Stimulated activated CD4-positive, alpha-beta T cell treated with anti-CD3 and anti-CD28 coated beads, Interleukin-4, amount 100 ng/mL, for 48 hours (primary cell): ENCODE data around the gene KRT12.
"Not testable (repeated sequence)": the region's sequence is repeated elsewhere in the genome, so short reads cannot be mapped to it uniquely, and the experiment has no call there.

Experiments
- DNase-seq, 2 donors: peaks; one replicate each; pipeline ENCODE4 v3.0.0-alpha.2; 2020; ENCODE audit warnings: low read depth in 2 of 2

The KRT12 gene

DNA sequence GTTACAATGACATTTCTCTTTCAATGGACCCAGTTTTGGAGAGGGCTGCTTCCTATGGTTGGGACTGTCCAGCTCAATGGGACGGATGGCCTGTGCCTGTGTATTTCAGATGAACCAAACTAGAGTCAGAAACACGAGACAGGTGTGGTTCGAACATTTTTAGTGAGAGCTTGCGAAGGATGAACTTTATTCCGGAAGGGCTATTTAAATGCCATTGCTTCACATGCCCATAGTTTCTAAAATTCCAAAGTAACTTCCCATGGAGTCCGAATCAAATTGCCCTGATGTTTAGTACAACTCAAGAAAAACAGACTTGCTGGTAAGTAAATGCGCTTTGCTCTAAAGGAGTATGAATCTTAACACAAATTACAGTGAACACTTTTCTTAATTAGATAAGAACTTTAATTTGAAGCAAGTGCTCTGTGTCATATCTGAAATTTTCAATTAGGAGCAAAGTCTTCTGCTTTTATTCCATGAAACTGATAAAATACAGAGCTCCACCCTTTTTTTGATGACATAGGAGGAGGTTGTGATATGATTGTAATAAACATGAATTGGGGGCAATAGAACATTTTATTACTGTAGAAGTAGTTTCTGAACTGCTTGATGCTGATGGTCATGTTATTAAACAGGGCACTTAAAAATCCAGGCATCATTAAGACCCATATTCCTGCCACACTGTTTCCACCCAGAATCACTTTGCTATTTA is 16.8 kb upstream of the KRT12 start:
- no peak for DNase-seq

DNA sequence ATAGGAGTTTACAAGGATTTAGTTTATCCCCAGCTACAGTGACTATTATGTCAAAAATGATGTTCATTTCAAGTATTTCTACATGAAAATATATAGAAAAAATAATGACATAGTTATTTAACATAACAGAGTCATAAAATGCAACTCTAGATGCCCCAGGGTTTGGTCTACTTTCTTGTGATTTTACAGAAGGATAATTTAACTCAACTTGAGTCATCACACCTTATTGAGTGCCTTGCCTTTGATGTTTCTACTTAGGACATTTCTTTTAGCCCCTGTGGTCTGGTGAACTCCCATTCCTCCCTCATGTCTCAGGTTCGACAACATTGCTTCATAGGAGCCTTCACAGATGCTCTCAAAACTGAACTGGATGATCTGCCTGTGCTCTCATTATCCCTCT is 16.0 kb upstream of the KRT12 start:
- DNase-seq, result no peak

DNA sequence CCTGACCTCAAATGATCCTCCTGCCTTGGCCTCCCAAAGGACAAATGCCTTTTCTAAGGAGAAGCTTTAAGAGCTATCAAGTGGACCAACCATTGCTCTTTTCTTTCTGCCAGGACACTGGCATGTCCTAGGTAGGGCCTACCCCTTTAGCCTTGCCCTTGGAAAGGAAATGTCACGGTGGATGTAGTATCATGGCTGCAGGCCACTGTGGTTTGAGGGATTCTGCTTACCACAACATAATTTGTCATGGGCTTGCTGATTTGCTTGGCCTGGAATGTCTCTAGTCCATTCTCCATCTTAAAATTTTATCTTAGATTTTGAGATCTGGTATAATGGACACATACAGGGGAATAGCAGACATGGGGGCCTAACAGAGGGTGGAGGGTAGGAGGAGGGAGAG is 12.0 kb upstream of the KRT12 start:
- no peak for DNase-seq

DNA sequence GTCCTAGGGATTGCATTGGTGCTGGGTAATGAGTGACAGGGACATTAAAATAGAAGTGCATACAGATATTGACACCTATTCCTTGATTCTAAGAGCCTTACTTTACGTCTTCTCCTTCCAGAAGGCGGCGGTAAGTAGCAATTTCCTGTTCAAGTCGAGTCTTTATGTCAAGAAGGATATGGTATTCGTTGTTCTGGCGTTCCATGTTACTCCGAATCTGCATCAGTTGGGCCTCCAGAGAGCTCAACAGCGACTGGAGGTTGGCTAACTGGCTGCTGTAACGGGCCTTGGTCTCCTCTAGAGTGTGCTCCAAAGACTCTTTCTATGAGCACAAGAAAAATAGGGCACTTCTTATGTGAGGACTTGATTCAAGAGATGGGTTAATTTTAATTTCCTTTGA is 11.0 kb upstream of the KRT12 start:
- no peak for DNase-seq

DNA sequence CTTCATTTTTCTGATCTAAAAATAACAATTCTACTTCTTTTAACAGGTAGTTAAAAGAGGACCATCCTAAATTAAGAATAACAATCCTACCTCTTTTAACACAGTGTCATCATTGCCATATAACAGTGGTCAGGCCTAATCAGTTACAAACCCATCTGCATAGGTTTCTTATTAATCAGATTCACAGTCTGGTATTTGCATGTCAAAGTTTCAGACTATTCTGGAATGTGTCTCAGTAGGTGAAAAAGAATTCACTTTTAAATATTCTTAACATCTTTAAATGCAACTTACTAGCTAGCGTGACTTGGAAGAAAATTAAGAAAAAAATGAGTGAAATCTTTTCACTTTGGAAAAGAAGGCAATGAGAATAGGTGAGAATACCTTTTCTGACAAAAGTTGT is 6.8 kb upstream of the KRT12 start:
- no peak for DNase-seq

DNA sequence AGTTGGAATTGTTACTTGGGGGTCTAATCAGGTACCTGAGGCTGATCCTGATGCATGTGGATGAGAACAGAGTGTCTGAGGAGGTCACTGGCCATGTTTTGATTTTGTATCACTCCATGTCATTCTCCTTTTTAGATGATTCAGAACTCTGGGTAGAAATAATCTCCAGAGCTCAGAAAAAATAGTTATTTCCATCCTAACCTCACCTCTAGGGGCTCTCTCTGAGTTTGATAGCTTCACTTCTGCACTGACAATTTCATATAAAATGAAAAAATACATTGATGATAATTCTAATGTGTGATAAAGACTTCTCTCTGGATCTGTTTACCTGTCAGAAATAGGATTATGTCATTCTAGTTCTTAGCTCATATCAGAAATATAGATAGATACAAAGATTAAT is 6.2 kb upstream of the KRT12 start:
- DNase-seq, result no peak

DNA sequence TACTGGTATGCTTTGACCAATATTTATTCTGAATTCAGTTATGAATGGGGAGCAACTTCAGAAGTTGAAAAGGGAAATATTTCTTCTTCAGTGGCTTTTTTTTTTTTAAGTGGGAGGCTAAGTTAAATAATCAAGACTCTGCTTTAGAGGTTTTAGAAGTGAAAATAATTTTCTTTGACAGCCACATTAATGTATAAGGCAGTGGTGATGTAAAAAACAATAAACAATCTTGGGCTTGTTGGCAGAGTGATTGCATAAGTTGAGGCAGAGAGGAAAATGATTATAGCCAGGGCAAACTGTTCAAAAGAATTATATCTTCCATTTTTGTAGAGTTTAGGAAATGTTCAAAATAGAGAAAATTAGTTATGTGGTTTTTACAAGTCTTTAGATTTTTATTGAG is 5.4 kb upstream of the KRT12 start:
- no peak for DNase-seq

DNA sequence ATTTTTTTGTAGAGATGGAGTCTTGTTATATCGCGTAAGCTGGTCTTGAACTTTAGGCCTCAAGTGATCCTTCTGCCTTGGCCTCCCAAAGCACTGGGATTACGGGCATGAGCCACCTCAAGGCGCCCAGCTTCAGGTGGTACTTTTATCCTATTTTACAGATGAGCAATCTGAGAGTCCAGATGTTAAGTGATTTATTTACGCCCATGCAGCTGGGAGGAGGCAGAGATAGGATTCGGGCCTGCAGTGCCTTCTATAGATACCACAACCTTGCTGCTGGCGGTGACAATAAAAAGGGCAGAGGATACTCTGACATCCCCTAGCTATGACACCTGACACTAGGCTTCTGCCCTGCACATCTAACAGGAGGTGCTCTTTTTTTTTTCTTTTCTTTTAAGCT is 4.3 kb upstream of the KRT12 start:
- no peak for DNase-seq

DNA sequence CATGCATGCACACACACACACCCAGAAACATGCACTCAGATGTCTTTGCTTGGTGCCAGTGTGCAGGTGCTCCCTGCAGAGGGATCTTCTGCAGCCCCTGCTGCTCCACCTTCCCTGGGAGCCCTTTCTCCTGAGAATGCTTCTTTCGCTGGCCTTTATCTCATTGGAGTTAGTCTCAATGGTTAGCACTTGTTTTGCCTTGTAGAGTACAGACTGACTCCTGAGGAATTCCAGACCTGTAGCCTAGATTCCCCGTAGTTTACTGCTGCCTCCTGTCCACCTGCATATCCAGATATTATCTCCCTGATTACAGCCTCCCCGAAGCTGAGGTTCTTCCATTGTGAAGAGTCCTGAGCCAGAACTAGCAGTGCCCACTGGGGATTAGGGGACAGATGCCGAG is 3.1 kb upstream of the KRT12 start:
- no peak for DNase-seq

DNA sequence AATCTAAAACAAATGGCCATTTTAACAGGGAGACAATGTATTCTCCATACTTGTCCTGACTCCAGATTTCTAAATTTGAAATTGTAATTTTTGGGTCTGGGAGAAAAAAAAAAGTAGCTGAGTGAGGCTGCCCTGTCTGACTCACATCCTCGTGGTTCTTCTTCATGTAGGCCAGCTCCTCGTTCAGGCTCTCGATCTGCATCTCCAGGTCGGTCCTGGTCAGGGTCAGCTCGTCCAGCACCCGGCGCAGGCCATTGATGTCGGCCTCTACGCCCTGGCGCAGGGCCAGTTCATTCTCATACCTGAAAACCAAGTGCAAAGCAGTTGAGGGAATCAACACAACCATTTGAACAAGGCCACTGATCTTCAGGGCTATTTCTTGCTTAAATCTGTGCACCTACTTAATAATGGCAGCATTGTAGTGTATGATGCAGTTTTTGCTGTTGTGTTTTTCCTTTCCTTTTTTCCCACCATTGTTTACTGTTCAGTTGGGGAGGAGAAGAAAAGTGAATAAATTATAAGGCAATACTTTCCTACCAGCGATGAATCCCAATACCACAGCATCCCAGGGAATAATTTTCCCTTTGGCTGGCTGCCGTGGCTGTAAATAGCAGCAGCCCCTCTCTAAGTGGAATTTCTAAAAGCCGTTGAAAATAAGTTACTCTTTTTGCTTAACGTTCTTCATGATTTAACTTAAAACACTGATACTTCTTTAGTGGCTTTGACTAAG is 2.2 kb downstream of the KRT12 start:
- DNase-seq, result no peak

DNA sequence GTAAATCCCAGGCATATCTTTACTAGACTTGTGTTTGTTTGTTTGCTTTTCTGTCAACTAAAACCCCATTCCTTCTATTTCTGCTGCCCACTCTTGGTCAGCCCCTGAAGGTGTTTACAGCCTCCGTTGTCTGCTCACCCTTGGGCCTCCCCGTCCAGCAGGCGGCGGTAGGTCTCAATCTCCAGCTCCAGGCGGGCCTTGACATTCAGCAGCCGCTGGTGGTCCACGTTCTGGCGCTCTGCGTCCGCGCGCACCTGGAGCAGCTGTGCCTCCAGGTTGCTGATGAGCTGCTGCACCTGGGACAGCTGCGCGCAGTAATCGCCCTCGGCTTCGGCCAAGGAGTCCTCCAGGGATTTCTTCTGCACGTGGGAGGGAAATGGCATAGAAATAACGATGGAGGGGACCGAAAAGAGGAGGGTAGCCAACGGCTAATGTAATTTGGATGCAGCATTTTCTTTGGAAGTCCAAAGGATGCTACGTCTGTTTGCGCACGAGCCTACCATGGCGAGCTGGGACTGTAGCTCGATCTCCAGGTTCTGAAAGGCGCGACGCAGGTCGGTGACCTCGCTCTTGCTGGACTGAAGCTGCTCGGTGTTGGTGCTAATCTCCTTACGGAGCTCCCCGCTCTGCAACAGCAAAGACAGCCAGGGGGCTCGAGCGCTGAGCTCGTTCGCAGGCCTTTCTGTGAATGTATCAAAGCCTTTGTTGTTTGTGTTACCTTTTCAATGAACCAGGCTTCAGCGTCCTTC is 3.9 kb downstream of the KRT12 start:
- no peak for DNase-seq

DNA sequence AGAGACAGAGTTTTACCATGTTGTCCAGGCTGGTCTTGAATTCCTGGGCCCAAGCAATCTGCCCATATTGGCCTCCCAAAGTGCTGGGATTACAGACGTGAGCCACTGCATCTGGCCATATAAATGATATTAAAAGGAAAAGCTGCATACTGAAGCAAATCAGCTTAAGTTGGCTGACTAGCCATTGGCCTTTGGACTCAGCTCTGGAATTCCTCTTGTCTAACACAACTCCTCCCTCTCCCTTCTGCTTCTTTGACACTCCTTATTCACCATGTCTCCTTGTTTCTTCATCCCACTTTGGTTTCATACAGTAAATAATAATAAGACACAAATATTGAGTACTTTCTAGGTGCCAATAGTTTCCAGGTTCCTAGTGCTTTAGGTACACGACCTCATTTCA is 7.5 kb downstream of the KRT12 start:
- DNase-seq, result no peak

DNA sequence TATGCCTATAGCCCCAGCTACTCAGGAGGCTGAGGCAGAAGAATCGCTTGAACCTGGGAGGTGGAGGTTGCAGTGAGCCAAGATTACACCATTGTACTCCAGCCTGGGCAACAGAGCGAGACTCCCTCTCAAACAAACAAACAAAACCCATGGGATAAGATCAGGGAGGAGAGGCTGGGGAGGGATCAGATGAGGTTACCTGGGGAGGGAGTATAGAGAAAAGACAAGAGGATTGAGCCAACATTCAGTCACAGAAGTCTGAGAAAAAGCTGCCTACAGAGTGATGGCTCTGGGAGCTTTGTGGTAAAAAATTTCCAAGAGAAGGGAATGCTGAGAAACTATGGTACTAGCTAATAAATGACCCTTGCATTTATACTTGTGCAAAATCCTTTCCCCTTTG is 8.4 kb downstream of the KRT12 start:
- DNase-seq, result not testable (repeated sequence)

DNA sequence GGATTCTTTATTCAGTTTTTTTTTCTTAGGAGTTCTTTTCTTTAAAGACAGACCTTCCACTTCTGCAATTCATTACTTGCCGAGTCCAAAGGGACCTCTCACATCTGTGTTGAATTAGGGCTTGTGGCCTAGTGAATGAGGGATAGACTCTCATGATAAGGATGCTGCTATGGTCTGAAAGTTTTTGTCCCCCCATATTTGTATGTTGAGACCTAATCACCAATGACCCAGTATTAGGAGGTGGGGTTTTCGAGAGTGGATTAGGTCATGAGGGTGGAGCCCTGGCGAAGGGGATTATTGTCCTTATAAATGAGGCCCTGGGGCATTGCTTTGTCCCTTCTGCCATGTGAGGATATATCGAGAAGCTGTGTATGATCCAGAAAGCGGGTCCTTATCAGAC is 9.5 kb downstream of the KRT12 start:
- DNase-seq, result no peak

DNA sequence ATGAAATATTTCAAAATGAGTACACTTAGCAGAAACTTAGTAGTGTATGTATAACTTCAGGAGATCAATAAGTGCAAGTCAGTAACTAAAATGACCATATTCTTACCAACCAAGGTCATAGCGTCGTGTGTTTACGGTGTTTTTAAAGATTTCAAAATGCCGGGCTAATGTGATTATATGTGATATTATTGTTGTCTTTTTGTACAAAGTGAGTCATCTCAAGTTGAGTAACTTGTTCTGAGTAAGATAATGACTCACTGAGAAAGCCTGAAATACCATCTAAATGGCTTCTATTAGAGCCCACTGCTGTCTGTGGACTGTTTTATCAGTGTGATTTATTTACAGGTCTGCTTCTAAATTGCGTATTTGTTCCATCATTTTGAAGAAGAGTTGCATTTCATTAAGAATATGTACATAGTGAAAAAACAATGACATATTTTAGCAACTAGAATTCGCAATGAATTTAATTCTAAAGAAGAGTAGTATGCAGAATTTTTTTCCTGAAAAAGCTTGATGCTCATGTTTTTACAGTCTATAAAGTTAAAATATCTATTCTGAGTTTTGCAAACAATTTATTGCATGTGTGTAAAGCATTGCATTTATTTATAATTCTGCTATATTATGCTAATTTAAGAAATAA is 12.7 kb downstream of the KRT12 start:
- no peak for DNase-seq

DNA sequence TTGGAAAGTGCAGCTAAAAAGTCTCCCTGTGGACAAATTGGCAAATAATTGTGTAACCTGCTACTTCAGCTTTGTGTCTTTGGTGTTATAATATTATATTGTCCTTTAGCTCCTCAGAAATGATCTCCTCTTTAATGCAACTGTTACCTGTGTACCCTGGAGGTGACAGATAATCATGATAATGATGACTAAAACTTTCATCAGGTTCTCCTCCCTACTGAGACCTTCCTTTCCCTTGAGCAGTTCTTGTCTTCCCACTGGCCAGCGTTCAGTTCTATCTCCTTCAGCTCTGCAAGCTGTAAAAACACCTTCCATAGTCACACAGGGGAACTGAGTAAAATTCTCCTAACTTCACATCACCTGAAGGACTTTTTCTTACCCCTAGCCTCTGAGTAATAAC is 14.7 kb downstream of the KRT12 start:
- DNase-seq, result no peak

DNA sequence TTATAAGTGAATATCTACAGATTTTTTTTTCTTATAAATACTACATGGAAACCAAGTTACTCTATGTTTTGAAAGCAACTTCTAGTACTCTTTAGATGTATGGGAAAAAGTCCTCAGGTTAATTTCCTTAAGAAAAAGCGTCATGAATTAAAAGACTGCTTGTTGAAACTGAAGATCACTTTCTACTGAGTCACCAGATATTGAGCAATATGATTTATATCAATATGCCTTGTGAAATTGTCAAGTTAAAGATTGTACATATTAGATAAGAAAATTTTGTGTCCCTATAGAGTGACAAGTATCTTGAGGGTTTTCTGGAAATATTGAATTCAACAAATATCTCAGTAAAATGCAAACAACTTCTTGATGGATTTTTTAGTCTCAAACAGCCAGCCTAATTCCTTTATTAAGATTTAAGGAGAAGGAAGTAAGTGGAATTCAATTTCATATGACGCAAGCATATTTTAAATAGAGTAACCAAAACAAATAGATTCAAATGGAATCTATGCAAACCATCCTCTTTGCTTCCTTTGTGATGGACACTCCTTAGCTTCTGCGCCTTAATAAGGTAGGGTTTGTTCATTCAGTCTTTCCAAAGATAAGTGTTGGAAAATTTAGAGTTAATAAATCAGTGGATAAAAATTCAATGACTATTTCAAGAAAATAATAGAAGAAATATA is 16.6 kb downstream of the KRT12 start:
- no peak for DNase-seq

DNA sequence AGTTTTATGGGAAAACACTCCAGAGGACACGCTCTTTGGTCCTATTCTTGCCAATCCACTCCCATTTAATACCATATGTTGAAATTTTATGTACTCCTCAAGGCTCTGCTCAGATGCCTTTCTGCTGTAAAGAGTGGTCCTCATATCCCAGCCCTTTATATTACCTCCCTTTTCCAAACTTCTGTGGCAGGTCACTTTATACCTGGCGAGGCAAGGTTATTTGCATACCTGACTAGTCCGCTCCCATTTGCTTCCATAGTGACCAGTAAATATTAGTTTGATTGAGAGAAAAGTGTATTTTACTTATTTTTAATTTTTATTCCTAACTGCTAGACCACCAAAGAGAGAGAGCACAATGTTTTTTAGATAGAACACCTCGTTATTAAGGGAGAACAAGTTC is 17.3 kb downstream of the KRT12 start:
- DNase-seq, result no peak

DNA sequence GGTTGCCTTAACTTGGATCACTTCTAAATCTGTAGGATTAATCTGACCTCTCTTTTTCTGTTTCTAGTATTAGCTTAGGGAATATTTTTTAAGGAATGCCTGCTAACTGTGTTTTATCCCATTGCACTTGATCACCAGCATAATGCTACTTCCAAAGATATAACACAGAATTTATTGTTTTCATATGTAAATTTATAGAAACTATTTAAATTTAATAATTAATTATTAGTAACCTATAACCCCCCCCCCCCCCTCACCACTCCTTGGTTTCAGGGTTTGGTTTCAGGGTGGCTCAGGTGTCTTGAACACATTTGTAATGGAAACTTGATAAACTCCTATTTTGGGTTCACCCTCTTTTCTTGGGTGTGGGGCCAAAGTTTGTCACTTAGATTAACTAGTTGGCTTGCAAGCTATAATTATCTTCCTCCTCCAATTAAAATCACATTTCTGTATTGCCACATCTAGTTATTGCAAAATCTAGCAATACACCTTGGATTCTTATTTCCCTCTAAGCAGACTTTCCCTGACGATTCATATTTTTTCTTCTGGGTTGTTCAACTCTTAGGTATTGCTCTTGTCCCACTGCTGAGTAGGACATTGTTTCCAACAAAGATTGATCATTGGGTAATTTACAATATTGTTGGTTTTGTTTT is 18.3 kb downstream of the KRT12 start:
- no peak for DNase-seq

DNA sequence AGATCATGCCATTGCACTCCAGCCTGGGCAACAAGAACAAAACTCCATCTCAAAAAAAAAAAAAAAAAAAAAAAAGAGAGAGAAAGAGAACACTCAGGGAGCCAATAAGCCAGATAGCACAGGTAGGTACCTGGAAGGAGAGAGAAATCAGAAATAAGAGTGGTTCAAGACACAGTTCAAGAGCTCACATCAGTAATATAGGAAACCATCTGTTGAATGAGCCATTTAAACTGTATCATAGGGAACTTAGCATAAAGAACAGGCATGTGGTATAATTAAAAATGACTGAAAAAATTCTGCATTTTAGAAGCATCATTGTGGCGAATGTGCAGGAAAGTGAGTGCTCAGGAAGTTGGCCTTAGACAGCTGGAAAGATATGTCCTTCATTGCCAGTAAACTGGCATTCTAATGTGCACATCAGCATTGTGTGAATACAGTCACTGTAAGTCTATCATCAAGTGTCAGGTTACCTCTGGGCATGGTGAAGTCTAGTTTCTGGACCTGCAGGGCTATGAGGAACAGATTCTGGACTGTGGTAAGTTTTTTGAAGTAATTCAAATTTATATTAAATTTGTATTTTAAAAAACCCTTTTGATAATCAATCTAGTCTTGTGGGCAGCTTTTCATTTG is 20.4 kb downstream of the KRT12 start:
- no peak for DNase-seq

DNA sequence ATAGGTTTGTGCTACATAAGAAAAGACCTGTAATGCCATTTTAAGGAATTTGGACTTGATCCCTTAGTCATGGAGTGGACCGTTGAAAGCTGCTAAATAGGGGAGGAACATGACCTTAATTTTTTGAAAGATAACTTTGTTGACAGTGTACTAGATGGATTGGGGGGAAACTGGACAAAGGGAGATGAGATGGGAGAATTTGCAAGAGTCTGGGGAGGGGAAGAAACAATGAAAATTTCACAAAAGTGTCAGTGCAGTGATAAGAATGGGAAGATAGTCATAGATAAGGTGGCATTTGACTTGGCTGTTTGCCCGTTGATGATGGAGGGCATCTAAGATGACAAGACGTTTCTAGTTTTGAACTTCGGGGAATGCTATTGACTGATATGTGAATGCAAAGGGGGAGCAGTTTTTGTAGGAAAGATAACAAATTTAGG is 22.3 kb downstream of the KRT12 start:
- DNase-seq, result no peak
